ENCODE measurements around the gene MCU.
"Not testable (repeated sequence)": the region's sequence is repeated elsewhere in the genome, so short reads cannot be mapped to it uniquely, and the experiment has no call there.

The MCU gene

GRCh38 chr10:72692994-72693781, 1.2 kb downstream of the MCU start:
- Histone ChIP-seq H3K4me3 (peak overlapping the region; percentile 68), H3K9me3 (no peaks in the 10 kb centered on the region), H3K27me3 (ENCODE audit: low read depth) (no peaks in the 10 kb centered on the region), H3K4me1 (peaks cover 40% of the 10 kb centered on the region), H3K36me3 (replicated peaks) (no peaks in the 10 kb centered on the region)
- DNase-seq (ENCODE audit: low spot score in 2 of 2), result peak in 1 of 2 experiments; percentile 25
- in situ Hi-C loops (cut with MboI; ENCODE audit: low sequenced_read_pairs), result loop anchor here (10.0 kb wide), 1 partner anchor 328 kb away; no protein-coding TSS in a partner anchor

- H3K4me1 ChIP-seq, result peaks cover 40% of the 10 kb centered on the region
- no peaks in the 10 kb centered on the region for H3K36me3 ChIP-seq (replicated peaks)
- H3K27me3 ChIP-seq (ENCODE audit: low read depth), result no peaks in the 10 kb centered on the region
- DNase-seq (ENCODE audit: low spot score in 2 of 2), result peak; percentile 20 to 61
- H3K9me3 ChIP-seq, result no peaks in the 10 kb centered on the region
- no peak overlapping the region for H3K4me3 ChIP-seq
- in situ Hi-C loops (cut with MboI; ENCODE audit: low sequenced_read_pairs), result loop anchor here (10.0 kb wide), 1 partner anchor 330 kb away; no protein-coding TSS in a partner anchor
Measured at GRCh38 chr10:72694476-72695369, 2.8 kb downstream of the MCU start.

- peak; percentile 62 to 90 for DNase-seq (ENCODE audit: low spot score in 2 of 2)
- H3K27me3 ChIP-seq (ENCODE audit: low read depth), result no peaks in the 10 kb centered on the region
- no peak overlapping the region for H3K4me3 ChIP-seq
- H3K4me1 ChIP-seq, result peaks cover 35% of the 10 kb centered on the region
- in situ Hi-C loops (cut with MboI; ENCODE audit: low sequenced_read_pairs), result loop anchor here (10.0 kb wide), 1 partner anchor 331 kb away; no protein-coding TSS in a partner anchor
- no peaks in the 10 kb centered on the region for H3K36me3 ChIP-seq (replicated peaks)
- H3K9me3 ChIP-seq, result no peaks in the 10 kb centered on the region
Measured at GRCh38 chr10:72695496-72695895, 3.6 kb downstream of the MCU start.

DNA sequence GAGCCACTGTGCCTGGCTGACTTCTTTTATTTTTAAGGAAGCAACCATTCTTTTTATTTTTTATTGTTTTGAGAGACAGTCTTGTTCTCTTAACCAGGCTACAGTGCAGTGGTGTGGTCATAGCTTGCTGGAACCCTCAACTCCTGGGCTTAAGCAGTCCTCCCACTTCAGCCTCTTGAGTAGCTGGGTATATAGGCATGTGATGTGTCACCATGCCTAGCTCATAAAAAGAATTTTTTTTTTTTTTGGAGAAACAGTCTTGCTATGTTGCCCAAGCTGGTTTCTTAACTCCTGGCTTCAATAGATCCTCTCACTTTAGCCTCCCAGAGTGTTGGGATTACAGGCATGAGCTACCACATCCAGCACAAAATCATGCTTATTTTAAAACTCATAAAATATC, 5.8 kb downstream of the MCU start:
- Histone ChIP-seq H3K36me3 (replicated peaks) (no peaks in the 10 kb centered on the region), H3K4me1 (peaks cover 28% of the 10 kb centered on the region), H3K4me3 (no peak overlapping the region), H3K9me3 (no peaks in the 10 kb centered on the region), H3K27me3 (ENCODE audit: low read depth) (no peaks in the 10 kb centered on the region)
- in situ Hi-C loops (cut with MboI; ENCODE audit: low sequenced_read_pairs), result loop anchor here (10.0 kb wide), 1 partner anchor 333 kb away; no protein-coding TSS in a partner anchor
- no peak for DNase-seq (ENCODE audit: low spot score in 2 of 2)

GRCh38 chr10:72702465-72702864, 10.5 kb downstream of the MCU start:
- H3K27me3 ChIP-seq (ENCODE audit: low read depth); DNase-seq (ENCODE audit: low spot score in 2 of 2); H3K4me3 ChIP-seq; H3K4me1 ChIP-seq; H3K36me3 ChIP-seq (replicated peaks); H3K9me3 ChIP-seq; in situ Hi-C loops (cut with MboI; ENCODE audit: low sequenced_read_pairs): not testable (repeated sequence)

DNA sequence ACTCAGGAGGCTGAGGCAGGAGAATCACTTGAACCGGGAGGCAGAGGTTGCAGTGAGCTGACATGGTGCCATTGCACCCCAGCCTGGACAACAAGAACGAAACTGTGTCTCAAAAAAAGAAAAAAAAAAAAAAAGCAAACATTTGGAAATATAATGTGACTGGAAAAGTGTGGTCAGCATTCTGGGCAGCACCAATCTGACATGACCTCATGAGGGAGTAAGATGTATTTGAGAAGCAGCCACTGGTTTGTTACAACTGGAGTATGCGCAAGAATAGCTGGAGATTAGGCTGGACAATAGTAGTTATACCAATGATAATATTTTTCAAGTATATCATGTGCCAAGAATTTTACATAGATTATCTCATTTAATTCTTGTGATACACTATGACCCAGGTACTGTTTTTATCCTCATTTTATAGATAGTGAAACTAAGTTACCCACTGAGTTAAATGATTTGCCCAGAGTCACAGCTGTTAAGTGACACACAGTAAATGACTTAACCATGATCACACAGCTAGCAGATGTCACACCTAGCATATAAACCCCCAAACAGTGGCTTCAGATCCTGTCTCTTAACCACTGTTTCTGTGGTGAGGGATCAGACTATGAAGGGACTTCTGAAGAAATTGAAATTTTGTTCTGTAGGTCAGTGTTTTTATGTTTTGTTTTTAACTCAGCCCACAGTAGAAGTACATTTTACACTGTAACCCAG, 11.1 kb downstream of the MCU start:
- Histone ChIP-seq H3K36me3 (replicated peaks) (no peaks in the 10 kb centered on the region), H3K4me1 (no peaks in the 10 kb centered on the region; the same call in 1 of the 2 replicates), H3K4me3 (no peak overlapping the region), H3K9me3 (no peaks in the 10 kb centered on the region), H3K27me3 (ENCODE audit: low read depth) (no peaks in the 10 kb centered on the region)
- in situ Hi-C loops (cut with MboI; ENCODE audit: low sequenced_read_pairs), result no loop called here
- no peak for DNase-seq (ENCODE audit: low spot score in 2 of 2)

GRCh38 chr10:72704117-72704516, 12.2 kb downstream of the MCU start:
- H3K4me3 ChIP-seq, result no peak overlapping the region
- no peaks in the 10 kb centered on the region for H3K36me3 ChIP-seq (replicated peaks)
- H3K9me3 ChIP-seq, result no peaks in the 10 kb centered on the region
- no peaks in the 10 kb centered on the region; the same call in 1 of the 2 replicates for H3K4me1 ChIP-seq
- no peaks in the 10 kb centered on the region for H3K27me3 ChIP-seq (ENCODE audit: low read depth)
- DNase-seq (ENCODE audit: low spot score in 2 of 2), result no peak
- in situ Hi-C loops (cut with MboI; ENCODE audit: low sequenced_read_pairs), result no loop called here

DNA sequence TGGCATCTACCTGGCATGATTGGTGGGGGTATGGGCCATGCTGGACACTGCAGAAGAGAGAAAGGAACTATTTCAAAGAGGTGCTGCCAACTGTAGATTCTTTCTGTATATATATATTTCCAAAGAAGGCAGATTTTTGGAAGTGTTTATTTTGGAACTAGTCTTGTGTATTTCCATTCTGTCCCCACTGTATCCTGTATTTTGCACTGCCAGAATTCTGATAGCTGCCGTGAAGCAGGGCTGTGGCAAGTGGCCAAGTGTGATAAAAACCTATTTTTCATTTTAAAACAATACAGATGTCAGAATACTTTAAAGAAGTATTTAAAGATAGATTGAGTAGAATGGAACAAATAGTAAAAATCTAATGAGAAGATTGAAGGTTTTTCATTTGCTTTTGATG, 17.1 kb downstream of the MCU start:
- no peak overlapping the region for H3K4me3 ChIP-seq
- H3K9me3 ChIP-seq, result no peaks in the 10 kb centered on the region
- no peaks in the 10 kb centered on the region for H3K36me3 ChIP-seq (replicated peaks)
- H3K4me1 ChIP-seq, result peaks cover 8% of the 10 kb centered on the region
- in situ Hi-C loops (cut with MboI; ENCODE audit: low sequenced_read_pairs), result no loop called here
- no peak for DNase-seq (ENCODE audit: low spot score in 2 of 2)
- no peaks in the 10 kb centered on the region for H3K27me3 ChIP-seq (ENCODE audit: low read depth)

GRCh38 chr10:72712136-72712535, 20.2 kb downstream of the MCU start:
- DNase-seq (ENCODE audit: low spot score in 2 of 2), result no peak
- in situ Hi-C loops (cut with MboI; ENCODE audit: low sequenced_read_pairs), result no loop called here
- peaks cover 8% of the 10 kb centered on the region for H3K4me1 ChIP-seq

GRCh38 chr10:72719941-72720592, 28.1 kb downstream of the MCU start:
- Histone ChIP-seq H3K4me1 (no peaks in the 10 kb centered on the region), H3K4me3 (no peak overlapping the region), H3K9me3 (no peaks in the 10 kb centered on the region), H3K36me3 (replicated peaks) (no peaks in the 10 kb centered on the region; the same call in none of the 2 replicates), H3K27me3 (ENCODE audit: low read depth) (no peaks in the 10 kb centered on the region)
- in situ Hi-C loops (cut with MboI; ENCODE audit: low sequenced_read_pairs), result no loop called here
- DNase-seq (ENCODE audit: low spot score in 2 of 2), result no peak

More at GRCh38 chr10:72712136-72712535, 20.2 kb downstream of the MCU start:
- Histone ChIP-seq H3K4me3 (no peak overlapping the region), H3K27me3 (ENCODE audit: low read depth) (no peaks in the 10 kb centered on the region), H3K9me3 (no peaks in the 10 kb centered on the region), H3K36me3 (replicated peaks) (no peaks in the 10 kb centered on the region)

DNA sequence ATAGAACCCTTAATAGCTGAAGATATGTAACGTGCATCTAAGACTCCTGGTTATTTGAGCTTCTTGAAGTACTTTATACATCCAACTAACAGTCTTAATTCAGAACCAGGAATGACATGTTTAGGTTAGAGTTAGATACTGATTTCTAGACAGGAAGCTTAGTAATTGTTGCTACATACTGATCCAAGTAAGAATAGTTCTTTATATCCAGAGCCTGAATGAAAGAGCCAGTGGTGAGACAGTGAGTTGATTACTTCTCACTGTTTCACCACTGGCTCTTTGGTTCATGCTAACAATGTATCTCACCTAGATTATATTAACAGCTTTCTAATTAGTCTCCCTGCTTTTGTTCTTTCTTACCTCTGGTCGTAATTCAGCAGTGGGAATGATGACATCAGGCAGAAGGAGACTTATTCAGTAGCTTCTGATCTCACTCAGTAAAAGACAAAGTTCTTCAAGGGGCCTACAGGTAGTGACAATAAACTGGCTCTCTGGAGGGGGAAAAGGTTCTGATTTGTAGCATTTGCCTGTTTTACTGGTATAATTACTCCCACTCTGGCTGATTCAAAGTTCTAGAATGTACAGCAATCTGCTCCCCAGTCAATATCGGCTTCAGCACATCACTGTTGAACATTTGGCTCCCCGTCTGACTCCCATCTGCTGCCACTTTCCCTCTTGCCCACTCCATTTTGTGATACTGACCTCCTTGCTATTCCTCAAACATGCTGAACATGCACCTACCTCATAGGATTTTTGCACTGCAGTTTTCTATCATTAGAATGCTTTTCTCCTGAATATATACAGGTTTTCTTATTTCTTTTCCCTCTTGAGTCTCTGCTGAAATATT, 29.1 kb downstream of the MCU start:
- in situ Hi-C loops (cut with MboI; ENCODE audit: low sequenced_read_pairs), result no loop called here
- H3K27me3 ChIP-seq (ENCODE audit: low read depth), result no peaks in the 10 kb centered on the region
- H3K4me3 ChIP-seq, result no peak overlapping the region
- no peaks in the 10 kb centered on the region for H3K9me3 ChIP-seq
- DNase-seq (ENCODE audit: low spot score in 2 of 2), result no peak
- H3K36me3 ChIP-seq (replicated peaks), result no peaks in the 10 kb centered on the region; the same call in none of the 2 replicates
- no peaks in the 10 kb centered on the region for H3K4me1 ChIP-seq

- DNase-seq (ENCODE audit: low spot score in 2 of 2), result peak in 1 of 2 experiments; percentile 69
- Histone ChIP-seq H3K36me3 (replicated peaks) (no peaks in the 10 kb centered on the region), H3K4me1 (peaks cover 9% of the 10 kb centered on the region), H3K27me3 (ENCODE audit: low read depth) (no peaks in the 10 kb centered on the region), H3K4me3 (no peak overlapping the region), H3K9me3 (no peaks in the 10 kb centered on the region)
- in situ Hi-C loops (cut with MboI; ENCODE audit: low sequenced_read_pairs), result no loop called here
Measured at GRCh38 chr10:72727130-72727529, 35.2 kb downstream of the MCU start.

All from HAP-1 (cell line).